GM21423 (cell line): ENCODE data around the gene KCNQ1.

Experiments
- ATAC-seq: cut with Tn5 transposase; IDR thresholded peaks from one replicate; pipeline ENCODE4 v1.9.1; 2021; ENCODE audit warnings: mild to moderate bottlenecking, moderate library complexity; ENCODE audit not compliant: unreplicated experiment

KCNQ1 gene

DNA sequence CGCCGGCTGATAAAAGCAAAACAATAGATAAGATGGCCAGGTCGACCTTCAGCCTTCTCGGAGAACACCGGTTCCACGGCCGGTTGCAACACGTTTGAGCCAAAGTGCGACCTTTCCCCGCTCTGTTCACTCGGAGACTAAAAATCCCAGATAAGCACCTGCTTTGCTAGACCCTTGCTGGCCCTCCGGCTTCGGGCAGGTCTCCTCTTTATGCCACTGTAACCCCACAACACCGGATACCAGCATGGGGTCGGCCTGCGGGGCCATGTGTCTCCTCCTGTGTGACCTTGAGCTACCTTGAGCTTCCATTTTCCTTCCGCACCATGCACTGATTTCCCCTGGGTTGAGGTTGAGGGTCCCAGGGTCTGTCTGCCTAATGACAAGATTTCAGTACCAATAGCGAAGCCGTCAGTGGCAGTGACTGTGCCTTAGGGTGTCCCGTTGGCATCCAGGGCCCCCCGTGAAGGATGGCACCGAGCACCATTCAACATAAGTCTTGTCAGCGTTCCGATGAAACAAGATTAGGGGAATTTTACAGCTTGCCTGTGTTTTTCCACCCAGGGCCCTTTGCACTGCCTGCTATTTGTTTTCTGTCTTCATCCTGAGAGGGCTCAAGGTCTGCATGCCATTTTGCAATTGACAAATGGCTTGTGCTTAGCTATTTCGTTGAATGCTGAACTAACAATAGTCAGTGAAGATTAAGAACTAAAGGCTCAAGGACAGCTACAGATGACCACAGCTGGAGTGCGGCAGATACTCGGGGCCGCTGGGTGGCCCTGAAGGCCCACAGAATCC lies 118.6 kb downstream of the KCNQ1 start:
- no peak for ATAC-seq

DNA sequence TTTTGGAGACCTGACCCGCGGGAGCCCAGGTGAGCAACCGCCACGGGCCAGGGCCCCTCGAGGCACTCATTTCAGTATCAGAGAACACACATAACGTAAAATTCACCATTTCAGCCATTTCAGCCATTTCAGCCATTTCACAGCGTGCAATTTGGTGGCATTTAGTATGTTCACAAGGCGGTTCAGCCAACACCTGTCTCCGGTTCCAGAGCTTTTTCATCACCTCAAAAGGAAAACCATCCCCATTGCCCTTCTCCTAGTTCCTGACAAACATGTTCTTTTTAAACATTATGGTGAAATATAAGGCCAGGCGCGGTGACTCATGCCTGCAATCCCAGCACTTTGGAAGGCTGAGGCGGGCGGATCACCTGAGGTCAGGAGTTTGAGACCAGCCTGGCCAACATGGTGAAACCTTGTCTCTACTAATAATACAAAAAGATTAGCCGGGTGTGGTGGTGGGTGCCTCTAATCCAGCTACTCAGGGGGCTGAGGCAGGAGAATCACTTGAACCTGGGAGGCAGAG lies 119.3 kb downstream of the KCNQ1 start:
- ATAC-seq: no peak

DNA sequence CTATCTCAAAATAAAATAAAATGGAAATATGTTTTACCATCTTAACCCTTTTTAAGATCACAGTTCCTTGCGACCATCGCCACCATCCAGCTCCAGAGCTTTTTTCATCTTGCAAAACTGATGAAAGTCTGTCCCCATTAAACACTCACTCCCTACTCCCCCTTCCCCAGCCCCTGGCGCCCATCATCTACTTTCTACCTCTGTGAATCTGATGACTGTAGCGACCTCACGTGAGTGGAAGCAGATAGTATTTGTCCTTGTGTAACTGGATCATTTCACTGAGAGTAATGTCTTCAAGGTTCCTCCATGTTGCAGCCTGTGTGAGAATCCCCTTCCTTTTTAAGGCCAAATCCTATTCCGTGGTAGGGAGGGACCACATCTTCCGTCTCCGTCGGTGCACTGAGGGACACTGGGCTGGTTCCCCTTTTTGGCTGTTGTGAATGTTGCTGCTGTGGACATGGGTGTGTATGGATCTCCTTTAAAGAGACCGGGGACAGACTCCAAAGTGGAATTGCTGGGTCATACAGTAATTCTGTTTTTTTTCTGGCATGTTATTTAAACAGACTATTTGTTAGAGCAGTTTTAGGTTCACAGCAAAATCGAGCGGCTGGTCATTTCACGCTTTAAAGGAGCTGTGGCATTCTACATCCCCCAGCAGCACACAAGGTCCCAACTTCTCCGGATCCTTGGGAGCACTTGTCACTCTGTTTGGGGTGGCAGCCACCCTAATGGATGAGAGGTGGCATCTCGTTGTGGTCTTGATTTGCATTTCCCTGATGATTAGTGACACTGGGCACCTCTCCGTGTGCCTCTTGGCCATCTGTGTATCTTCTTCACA lies 120.0 kb downstream of the KCNQ1 start:
- ATAC-seq: no peak

DNA sequence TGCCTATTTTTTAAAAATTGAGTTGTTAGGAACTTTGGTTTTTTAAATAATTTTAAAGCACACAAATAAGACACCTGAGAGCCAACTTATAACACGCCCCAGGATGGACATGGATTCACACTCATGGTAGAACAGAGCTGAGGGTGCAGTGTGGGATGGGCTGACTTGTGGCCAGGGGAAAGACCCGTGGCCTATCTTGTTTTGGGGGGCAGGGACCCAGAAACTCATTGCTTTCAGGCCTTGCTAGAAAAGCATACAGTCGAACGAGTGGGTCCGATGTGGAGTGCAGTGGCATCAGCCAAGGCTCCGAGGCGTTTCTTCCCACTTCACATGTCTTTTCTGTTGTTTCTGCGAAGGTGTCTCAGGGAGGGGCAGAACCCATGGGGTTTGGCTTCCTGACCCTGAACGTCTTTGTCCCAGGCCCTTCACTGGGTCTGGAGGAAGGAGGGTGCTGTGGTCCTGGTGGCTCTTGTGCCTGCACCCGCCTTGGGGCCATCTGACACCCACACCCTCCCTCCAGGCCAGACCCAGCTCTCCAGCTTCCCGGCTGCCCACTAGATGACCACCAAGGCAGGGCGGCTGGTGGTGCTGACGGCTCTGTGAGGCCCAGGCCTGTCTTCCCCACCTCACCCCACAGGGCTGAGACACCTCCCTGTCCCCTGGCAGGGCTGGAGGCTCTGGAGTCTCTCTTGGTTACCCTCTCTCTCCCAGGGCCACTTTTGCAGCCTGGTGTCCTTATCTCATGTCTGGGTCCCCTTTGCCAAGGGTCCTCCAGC lies 120.8 kb downstream of the KCNQ1 start:
- ATAC-seq: no peak

DNA sequence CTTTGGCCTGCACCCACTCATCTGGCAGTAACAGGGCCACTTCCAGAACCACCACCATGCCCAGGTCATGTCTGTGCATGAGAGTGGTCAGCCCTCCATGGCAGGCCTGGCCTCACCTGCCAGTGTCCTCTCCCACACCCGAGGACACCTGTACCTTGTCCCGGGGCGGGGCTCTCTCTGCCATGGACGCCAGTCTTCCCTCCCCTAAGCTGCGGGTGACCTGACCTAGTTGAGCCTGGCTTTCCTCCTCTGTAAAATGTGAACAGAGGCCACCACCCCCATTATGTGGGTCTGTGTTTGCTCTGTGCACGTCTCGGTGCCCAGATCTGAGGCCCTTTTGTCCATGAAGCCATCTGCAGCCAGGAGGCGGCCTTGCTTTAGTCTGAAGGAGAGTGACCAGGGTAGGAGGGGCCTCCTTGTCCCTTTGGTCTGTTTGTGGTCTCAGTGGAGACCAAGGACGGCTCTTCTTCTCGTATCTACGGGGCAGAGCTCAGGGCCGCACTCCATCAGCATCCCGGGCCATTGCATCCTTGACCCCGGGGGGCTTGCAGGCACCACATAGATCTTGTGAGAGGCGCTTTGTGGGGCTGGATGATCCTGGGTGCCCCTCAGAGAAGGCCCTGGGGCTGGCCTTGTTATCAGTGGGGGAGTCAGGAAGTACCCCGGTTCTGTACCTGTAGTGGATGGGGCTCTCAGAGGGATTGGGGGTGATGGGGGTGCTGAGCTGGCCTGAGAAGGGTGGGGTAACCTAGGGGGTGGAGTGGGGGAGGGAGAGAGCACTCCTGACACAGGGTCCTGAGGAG lies 121.6 kb downstream of the KCNQ1 start:
- no peak for ATAC-seq

DNA sequence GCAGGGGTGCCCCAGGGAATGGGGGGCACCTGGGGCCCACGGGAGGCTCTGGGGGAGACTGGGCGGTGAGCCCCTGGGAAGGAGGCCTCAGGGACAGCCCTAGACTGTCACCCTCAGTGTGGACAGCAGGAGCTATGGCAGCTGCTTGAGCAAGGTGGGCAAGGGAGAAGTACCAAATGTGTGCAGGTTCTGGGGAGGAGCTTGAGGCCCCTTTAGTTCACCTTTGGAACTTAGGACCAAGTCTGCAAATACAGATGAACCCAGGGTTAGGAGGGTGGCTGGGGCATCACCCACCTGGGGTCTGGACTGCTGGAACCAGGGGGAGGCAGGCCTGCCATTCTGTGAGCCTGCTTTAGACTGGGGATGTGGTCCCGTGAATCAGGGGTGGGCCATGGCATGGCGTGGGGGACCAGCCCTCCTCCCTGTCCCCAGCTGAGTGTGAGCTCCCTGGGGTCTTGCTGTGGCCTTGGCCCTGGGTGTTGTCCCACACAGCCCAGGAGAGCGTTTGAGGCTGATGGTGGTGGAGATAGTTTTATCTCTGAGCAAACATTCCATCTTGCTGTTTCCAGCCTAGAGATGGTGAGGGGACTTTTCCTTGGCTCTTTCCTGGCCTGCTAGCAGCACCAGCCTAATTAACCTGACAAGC lies 122.3 kb downstream of the KCNQ1 start:
- no peak for ATAC-seq

DNA sequence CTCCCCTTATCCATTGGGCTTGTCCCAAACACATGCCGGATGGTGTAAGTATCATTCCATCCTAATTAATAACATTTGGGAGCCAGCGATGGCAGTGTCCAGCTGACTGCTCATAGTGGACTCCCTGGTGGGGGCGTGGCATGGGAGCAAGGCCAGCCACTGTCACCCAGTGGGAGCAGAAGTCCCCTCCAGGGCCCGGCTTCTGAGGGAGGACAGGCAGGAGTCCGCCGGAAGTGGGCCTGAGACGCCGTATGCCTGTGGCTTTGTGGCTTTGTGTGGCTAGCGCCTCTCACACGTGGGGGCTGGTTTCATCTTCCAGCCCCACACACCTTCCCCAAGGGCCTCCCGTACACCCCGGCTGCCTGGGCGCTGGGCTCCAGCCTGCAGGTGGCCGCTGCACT lies 124.5 kb downstream of the KCNQ1 start:
- no peak for ATAC-seq

DNA sequence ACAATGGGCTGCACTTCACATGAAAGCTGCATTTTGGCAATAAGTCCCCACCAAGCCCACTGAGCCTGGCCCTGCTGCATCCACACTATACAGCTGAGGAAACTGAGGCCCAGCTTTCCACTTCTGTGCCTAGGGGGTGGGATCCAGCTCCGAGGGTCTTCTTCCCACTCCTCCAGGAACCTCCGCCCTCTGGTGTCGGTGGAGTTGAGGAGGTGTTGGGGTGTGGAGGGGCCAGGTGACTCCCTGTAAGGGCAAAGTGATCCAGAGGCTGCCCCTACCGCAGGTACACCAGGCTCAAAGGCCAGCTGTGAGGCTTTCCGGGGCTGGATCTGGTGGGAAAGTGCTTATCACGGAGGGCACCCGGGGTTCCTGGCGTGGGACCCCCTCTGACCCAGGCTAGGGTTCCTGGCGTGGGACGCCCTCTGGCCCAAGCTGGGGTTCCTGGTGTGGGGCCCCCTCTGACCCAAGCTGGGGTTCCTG lies 125.0 kb downstream of the KCNQ1 start:
- ATAC-seq: no peak

DNA sequence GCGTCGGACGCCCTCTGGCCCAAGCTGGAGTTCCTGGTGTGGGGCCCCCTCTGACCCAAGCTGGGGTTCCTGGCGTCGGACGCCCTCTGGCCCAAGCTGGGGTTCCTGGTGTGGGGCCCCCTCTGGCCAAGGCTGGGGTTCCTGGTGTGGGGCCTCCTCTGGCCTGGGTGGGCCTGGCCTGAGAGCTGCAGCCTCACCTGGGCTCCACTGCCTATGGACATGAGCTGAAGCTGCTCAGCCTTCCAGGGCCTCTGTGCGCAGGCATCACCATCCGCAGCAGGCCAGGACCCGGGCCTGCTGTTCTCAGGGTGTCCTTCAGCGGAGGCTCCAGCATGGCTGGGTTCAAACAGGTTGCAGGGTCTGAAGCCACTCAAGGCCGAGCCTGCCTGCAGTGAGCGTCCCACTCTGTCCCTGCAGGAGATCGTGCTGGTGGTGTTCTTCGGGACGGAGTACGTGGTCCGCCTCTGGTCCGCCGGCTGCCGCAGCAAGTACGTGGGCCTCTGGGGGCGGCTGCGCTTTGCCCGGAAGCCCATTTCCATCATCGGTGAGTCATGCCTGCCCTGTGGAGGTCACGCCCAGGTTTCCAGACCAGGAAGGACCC lies 125.5 kb downstream of the KCNQ1 start:
- ATAC-seq: no peak

DNA sequence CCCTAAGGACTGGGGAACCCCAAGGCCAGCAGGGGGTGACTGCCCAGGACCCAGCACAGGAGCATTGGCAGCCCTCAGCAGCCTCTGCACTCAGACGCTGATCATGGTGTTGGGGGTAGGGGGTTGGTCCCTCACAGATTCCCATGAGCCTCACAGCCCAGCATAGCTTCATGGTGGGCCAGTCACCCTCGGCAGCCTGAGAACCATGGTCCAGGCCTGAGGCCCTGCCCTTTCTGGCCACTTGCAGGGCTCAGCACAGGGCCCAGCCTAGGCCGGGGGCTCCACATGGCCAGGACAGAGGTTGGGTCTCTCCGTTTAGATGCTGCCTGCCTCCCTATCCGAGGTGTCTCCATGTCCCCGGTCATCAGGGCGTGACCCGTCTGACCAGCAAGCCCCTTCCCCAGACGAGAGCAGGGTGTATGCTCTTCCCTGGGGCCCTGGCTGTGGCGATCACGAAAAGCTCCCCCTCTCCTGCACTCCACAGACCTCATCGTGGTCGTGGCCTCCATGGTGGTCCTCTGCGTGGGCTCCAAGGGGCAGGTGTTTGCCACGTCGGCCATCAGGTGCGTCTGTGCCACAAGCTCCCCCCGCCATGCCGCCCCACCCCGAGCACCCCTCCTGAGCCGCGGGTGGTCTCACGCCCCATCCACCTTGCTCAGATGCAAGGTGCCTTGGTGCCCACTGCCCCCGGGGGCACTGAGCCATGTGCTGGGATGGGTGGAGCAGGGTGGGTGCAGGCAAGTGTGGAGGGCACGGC lies 126.2 kb downstream of the KCNQ1 start:
- no peak for ATAC-seq

DNA sequence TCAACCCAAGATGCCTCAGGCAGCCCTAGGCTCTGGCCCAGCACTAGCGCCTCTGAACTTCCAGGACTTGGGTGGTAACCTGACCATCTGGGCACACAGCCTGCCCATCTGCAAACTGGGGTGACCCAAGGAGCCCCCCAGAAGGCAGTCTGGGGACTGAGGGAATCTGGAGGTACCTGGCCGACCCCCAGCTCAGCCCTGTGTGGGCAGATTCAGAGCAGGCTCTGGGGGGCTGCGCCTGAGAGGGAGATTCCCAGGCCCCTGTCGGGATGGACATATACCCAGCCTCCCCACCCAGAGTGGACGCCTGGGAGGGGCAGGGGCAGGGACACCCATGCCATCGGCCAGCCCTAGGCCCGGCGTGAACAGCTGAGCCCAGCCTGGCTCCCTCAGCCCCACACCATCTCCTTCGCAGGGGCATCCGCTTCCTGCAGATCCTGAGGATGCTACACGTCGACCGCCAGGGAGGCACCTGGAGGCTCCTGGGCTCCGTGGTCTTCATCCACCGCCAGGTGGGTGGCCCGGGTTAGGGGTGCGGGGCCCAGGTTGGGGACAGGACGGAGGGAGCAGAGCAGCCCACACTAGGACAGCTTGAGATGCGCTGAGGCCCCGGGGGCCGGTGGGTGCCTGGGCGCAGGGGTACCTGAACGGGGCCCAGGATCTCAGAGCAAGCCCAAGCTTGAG lies 126.9 kb downstream of the KCNQ1 start:
- no peak for ATAC-seq

DNA sequence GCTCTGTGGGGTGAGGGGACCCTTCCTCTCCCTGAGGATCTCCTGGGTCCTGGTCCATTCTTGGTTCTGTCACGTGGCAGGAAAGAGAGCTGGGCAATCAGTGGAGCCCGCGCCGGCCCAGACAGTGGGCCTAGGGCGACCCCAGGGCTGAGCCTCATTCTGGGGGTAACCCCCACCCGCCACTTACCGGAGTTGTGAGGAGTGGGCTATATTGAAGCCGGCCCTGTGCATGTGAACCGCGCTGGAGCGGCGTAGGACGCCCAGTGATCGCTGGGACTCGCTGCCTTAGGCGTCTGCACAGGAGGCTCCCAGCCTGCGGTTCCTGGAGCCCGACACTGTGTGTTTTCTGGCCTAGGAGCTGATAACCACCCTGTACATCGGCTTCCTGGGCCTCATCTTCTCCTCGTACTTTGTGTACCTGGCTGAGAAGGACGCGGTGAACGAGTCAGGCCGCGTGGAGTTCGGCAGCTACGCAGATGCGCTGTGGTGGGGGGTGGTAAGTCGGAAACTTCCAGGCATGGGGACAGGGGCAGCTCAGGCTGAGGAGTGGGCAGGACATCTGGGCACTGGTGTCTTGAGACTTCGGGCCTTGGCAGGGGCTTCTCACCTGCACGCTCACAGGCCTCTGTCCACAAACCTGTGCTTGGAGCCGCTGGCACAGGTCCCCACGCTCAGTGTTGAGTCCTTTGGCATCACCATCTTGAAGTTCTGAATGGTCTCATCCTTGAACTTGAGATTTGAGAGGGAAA lies 127.9 kb downstream of the KCNQ1 start:
- no peak for ATAC-seq

DNA sequence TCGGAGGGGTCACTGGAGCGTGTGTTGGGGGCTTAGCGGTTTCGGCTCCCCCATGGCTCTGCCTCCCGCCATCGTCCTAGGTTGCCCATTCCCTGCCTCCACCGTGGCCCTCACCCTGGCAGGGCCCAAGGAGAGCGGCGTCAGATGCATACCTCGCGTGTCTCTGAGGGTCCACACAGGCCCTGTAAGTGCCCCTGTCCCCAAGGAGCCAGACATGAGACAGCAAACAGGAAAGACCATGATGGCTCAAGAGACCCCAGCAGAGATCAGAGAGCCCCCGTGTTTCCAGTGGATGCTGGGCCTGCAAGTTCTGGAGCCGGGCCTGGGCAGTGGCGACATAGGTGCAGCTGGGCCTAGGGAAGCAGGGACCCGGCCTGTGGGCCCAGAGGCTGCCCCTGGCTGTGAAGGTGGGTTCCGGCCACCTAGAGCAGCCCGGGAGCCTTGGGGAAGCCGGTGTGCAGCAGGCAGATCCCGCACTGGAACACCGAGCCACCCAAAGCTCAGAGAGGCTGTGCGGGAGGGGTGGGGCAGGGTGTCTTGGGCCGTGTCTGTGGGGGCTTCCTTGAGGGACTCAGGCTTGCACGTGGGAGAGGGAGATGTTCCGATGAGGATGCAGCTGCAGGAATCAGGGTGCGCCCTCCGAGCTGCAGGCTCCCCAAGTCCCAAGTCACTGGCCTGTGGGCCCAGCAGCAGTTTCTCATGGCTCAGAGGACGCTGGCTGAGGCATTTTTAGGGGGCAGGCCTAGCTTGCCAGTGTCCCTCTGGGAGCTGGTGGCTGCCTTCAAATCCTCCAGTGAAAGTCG lies 128.6 kb downstream of the KCNQ1 start:
- ATAC-seq: no peak

DNA sequence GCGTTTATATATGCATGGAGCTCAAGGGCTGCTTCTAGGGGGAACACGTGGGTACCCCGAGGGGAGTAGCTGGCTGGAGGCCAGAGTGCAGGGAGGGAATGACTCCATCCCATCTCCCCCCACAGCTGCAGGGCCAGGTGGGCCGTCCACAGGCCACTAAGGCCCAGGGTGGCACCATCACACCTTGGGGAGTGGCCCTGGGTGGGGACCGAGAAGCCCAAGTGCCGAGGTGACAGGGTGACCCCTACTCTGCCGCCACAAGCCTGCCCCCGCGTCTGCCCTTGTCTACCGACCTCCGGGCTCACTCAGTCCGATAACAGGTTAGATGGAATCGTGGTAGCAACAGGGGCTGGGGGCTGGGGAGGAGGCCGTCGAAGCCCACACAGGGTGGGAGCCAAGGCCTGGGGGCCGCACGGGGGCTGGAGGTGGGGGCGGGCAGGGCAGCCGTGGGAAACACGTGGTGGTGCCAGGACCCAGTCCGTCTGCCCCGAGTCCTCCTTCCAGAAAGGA lies 129.3 kb downstream of the KCNQ1 start:
- ATAC-seq: no peak

DNA sequence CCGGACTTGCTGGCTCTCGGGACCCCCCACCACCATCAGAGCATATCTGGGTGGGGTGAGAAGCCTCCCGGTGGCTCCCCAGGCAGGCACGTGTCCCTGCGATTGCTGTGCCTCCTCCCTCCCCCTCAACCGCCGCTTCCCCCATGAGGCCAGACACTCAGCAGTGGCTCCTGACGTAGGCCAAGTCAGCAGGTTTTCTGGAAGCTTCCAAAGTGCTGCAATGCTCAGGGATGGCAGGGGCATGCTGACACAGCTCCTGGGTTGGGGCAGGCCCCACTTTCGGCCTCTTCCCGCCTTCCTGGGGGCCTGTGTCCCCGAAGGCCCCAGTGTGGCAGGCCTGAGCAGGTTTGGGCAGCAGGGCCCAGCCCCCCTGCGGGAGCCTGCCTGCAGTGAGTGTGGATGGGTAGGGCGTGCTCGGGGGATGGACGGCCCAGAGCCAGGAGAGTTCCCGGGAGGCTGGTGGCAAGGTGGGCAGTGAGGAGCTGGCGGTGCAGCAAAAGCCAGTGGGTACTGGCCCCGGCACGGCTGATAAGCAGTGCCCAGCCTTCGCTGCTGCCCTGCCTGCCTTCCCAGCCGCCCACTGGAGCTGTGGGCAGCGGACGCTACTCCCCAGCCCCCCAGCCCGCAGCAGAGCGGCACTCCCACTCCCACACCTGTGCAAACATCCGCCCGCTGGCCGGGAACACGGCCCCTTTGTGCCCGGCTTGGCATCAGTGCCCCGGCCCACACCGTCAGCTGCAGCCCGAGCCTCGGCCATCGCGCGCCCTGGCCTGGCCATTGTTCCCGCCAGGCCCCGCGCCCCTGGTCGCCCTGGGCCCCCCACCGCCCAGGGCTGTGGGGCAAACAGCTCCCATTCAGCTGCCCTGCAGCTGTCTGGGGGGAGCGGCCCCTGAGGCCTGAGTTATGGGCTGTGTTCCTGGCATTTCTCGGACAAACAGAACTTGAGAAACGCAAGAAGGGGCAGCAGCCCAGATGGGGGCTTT lies 130.0 kb downstream of the KCNQ1 start:
- ATAC-seq: no peak
